ENCODE results near the gene POP4.

The POP4 gene

DNA sequence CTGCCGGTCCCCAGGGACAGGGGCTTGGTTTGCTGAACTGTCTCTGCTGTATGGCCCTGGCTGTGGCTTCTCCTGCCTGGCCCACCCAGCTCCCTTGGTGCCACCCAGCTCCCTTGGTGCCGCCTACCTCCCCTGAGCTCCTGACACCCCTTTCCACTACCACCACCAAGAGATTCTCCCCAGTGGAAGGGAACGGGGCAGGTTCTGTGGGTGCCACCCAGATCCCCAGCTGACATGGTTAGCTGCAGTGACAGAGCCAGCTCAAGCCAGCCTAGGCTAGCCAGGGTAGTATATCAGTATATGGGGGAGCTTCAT lies 28.5 kb upstream of the POP4 start:
- no peak for DNase-seq

DNA sequence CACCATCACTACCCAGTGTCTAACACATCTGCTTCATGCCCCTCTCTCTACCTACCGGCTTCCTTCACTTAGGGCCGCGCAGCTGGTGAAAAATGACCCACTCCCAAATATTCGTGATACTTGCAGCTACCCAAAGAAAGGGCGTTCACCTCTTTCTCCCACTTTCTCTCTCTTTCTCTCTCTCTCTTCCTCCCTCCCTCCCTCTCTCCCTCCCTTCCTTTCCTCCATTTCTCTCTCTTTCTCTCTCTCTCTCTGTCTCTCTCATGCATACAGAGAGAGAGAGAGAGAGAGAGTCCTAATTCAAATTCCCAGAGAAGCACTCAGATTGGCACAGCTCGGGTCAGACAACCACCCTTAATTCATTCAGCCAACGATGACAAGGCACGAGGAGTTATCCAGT lies 27.7 kb upstream of the POP4 start:
- DNase-seq: no peak

DNA sequence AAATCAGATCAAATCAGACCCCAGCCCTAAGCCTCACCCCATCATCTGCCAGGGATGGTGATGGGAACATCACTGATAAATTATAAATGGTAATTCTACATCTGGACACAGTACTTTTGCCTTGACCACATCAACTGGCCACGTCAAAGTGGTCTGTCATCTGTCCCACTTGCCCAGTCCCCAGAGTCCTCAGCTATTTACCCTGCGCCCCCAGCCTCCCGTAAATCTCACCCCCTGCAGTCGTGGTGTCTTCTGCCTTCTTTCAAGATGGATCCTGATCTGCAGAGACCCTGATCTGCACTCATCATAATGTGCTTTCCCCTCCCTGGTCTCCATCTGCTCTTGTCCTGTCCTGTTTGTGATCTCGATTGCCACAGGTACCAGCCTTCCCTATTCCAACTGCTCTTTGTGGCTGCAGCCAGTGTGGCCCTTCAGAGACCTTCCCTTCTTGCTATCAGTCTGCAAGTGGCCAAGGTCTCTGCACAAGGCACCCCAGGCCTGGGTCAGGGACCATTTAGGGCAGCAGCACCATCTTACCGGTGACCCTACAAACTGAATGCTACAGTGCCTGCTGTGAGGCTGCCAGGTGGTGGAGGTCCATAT lies 26.7 kb upstream of the POP4 start:
- no peak for DNase-seq

DNA sequence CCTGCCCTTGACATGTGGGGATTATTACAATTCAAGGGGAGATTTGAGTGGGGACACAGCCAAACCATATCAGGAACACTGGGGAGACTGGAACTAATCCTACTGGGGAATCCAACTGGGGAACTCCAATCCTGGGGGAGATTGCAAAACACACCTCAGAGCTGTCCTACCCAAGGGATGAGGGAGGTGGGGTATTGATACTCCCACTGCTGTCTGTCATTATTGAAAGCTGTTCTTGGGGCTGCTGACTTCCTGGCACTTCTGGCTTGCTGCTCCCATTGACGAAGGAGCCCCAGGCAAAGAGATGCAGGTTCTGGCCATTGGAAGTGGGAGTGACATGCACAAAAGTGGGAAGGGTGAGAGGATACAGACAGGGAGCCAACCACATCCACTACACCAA lies 24.7 kb upstream of the POP4 start:
- no peak for DNase-seq

DNA sequence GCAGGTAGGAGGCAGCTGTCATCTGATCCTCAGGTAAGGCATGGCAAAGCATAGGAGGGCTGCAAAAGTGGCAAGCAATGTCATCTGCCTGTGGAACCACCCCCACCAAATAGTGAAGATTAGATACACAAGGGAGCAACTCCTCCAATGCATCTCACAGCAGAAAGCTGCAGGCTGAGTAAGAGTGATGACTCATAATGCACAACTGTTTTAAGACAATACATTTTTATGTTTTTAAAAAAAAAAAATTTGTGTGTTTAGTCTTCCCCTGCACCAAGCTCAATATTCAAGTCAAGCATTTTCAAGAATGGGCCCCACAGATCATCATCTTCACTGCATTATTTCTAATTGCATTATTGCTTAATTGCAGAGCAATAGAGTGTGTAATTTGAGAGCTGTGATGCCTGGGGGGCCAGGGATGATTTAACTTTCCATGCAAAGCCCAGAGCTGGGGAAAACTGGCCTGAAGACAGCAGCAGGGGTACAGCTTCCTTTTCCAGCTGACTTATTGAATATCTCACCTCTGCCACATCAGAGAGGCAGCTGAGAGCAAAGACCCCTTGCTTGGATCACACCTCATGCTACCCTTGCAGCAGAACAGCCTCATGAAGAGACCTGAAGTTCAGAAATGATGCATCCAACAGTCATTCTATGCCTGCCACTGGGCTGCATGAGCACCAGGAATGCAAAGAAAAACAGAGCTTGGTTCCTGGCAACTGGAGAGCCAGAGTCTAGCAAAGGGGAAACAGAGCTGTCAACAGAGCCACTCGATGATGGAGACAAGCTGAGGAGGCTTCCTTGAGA lies 22.7 kb upstream of the POP4 start:
- no peak for DNase-seq

DNA sequence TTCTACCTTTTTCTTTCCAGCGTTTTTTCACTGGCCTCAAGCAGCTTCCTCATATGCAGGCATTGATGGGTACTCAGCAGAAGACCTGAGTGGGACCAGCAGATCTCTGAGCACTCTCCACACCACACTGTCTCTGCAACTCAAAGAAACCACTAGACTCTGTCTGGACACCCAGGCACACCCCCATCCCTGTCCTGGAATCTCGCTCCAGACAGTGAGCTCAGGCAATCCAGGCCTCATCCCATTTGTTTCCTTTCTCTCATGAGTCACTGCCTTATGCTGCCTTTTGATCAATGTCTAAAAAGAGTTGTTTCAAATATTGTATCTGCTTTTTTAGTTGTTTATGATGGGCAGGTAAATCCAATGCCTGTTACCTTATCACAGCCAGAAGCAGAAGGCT lies 19.7 kb upstream of the POP4 start:
- no peak for DNase-seq

DNA sequence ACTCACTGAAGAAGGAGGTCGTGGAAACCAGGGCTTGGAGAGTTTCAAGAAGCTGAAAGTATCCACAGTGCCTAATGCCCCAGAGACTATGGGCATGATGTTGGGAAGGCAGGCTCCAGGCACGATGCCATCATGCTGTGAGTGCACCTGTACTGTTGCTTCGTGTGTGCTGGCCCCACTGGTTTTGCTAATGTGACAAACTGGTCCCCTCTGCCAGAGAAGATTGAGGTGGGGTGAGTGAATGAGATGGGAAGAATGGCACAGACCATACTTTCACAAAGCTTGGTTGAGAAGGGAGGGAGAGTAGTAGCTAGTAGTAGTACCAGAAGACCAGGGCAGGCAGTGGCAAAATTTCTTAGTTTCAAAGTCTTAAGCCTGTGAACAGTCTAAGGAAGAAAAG lies 19.0 kb upstream of the POP4 start:
- DNase-seq: no peak

DNA sequence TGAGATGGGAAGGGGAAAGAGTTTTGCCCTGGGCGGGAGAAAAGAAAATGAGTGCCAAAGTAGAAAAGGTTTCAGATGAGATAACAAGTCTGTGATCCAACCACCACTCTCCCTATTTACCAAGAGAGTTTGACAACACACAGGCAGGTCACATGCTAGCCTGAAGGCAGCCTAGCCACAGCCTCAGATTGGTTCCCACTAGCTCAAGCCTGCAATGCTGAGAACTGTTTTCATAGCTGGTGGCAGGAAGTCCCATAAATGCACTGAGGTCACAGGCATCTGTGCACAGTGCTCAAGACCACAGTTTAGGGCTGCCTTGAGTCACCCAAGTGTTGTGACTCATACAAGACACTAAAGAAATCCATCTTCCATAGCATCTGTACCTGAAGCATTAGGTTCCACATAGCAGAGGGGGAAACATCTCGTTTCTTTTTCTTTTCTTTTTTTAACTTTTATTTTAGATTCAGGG lies 18.5 kb upstream of the POP4 start:
- DNase-seq: peak; percentile 27

DNA sequence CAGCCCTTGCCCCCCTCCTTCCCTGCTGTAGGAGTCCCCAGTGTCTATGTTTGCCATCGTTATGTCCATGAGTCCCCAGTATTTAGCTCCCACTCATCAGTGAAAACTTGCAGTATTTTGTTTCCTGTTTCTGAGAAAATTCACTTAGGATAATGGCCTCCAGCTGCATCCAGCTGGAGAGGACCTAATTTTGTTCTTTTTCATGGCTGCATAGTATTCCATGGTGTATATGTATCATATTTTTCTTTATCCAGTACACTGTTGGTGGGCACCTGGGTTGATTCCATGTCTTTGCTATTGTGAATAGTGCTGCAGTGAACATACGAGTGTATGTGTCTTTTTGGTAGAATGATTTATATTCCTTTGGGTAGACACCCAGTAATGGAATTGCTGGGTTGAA lies 18.0 kb upstream of the POP4 start:
- no peak for DNase-seq

DNA sequence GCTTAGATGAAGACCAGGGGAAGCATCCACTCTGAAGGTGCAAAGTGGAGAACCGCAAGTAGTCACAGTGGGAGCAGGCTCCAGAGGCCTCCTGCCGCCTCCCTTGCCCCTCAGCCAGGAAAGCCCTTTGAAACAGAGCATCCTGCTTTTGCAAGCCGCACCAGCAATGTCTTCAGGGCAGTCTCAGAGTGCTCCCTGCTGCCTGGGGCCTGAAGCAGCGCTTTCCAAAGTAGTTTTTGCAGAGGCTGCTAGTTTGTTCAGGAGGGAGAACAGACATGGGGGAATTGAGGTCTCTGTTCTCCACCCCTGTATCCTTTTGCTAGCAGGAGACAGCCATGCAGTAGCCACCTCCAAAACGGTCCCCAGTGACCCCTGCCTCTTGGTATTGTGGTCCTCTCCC lies 15.8 kb upstream of the POP4 start:
- DNase-seq: no peak

DNA sequence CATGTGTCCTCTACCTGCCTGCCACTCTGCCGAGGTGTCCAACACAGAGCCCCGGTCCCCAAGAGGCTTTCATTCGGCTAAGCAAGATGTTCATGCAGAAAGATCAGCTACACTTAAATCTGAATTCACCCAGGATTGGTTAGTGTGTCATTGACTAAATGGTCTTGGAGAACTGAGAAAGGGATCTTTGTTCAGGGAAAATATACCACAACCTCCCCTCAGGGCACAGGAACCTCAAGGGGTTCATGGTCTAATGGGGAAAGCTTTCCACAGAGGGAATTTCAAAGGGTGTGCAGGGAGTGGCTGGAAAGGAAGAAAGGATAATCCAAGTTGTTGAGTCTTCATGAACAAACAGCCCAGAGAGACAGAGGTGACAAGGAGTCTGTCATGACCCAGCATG lies 14.4 kb upstream of the POP4 start:
- no peak for DNase-seq

DNA sequence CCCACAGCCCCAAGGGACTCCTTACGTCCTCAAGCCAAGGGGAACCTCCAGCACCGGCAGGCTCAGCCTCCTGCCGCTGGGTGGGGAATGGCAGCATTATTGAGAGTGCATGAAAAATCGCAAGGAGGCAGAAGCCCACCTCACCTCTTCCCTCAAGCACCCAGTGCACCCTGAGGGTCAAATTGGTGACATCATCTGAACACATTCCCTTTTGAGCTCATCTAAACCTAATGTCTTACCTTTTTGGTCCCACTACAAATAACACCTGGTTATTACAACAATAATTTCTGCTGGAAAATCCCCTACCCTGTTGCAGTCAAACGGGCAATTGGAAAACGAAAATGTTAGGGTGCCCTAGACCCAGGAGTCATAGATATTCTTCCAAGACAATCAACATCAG lies 12.2 kb upstream of the POP4 start:
- no peak for DNase-seq

DNA sequence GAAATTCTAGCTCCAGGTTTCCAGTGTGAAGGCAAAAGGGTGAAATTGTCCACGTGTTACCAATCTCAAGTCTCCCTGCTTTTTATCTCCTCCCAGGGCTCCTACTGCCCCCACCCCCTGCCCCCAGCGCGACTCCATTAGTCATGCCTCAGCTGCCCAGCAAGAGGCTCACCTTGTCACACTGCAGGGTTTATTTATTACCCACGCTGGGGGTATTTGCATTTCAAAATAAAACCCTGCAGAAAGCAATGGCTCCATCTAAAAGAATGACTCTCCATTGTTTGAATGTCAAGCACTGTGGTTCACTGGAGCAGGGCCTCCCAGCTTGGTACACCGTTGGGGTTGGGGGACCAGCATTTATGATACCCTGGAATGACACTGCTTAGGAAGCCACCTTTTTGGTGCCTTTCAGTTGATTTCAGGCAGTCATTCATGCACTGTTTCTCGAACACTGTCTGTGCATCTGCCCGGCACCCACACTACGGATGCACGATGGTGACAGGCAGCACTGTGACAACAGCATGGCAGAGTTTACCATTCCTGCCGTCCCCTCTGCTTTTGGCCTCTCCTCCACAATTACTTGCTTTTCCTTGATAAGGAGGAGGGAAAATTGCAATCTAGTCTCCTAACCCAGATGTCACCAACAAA lies 9.9 kb upstream of the POP4 start:
- no peak for DNase-seq

DNA sequence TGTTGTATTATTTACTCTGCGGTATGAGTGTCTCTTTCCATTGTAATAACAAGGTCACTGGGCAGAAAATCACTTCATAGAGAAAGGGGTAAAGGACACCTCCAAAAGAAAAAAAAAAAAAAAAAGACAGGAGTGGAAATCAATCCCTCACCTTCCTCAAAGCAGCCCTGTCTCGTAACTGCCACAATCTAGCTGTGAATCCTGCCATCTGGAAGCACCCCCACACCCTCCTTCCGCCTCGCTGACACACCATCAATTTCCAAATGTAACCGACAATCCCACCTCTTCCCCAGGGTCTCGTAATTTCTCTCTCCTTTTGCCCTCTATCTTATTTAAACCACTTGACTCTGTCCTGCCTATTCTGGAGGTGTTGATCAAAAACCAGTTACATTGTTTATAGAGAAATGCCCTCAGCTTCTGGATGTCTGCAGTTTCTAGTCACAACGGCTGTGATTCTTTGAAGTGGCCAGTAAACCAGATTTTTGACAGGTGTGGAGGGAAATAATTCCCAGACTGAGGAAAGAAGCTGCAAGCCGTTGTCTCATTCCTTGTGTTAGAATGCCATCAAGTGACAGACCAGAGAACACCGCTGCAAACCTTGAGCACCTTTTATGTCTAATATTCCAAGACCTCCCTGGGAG lies 9.1 kb upstream of the POP4 start:
- no peak for DNase-seq

DNA sequence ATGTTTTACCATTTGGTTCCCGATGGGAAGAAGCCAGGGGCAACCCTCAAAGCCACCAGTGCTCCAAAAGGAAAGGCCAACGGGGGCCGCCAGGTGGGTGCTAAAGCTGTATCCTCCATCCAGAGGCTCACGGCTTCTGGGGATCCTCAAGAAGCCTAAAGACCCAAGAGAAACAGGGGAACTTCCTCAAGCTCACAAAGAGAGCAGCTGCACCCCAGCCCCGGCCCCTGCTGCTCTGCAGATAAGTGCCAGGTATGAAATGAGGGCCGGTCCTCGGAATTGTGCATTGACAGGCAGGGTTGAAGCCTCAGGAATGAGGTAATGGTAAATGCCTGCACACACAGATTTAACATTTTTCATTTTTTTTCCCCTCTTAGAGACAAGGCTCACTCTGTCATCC lies 8.0 kb upstream of the POP4 start:
- no peak for DNase-seq

DNA sequence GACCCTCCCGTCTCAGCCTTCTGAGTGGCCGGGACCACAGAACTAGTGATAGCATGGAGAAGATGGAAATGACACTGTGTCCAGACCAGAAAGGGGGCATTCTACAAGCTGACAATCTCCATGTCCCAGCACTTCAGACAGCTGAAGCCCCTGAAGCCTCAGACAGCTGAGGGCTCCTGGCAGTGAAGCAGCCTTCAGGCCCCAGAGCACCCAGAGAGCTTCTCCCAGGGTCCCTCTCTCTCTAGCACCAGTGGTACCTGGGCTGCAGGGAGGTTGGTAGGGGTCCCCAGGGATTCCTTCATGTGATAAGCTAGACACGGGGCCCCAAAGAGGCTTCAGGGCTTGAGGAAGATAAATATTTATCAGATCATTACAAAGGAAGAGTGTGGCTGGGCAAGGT lies 7.6 kb upstream of the POP4 start:
- no peak for DNase-seq

DNA sequence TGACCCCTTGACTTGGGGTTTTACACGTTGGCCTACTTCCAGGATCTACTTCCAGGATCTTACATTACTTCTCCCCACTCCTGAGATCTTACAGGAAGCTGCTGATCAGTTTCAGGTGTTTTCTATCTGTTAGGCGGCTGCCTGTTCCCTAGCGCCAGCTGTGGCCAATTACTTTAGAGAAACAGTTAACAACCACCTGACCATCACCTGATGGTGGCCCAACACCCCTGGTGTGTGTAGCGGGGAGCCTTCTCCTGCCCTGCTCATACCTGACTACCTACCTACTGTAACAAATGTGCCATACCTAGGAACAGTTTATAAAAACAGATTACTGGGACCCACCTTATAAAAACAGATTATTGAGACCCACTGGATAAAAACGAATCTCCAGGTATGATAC lies 2.8 kb upstream of the POP4 start:
- DNase-seq: no peak

DNA sequence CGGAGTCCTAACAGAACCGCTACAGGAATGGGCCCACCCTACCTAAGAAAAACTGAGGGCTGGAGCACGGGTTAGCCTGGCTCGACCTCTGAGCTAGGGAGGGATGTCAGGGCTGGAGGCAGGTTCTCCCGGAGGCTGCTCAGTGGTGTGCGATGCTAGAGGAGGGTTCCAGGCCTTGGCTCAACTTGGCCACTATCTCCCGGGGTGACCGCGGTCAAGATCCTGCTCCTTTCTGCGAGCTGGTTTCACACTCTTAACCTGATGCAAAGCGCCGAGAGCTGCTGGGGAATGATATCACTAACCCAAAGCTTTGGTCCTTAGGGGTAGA lies 301 bp downstream of the POP4 start:
- no peak for DNase-seq

DNA sequence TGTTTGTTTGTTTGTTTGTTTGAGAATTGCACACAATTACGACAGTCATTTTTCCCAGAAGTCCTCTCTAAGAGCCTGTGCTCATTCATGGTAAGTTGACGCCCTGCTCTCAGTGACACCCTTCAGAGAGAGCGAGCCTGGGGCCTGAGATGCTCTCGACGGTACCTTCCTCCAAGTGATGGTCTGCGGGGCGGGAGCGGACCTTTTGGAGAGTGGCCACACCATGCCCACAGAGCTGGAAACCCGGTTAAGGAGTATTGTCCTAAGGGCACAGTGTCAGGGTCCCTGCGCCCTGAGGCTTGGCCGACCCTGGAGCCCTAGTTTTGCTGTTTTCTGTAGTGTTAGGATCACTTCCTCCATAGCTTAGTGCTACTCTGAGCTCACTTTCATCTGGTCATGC lies 3.6 kb downstream of the POP4 start:
- DNase-seq: no peak

DNA sequence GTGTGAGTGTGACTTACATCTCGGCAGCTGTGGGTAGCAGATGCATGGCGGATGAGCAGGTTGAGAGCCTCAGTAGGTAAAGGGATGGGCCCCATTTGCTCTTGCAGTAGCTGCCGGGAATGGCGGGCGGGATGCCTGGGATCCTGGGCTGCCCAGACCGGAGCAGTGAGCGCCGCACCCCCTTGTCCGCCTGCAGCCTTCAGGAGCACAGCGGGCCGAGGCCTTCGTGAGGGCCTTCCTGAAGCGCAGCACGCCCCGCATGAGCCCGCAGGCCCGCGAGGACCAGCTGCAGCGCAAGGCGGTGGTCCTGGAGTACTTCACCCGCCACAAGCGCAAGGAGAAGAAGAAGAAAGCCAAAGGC lies 4.1 kb downstream of the POP4 start:
- no peak for DNase-seq

DNA sequence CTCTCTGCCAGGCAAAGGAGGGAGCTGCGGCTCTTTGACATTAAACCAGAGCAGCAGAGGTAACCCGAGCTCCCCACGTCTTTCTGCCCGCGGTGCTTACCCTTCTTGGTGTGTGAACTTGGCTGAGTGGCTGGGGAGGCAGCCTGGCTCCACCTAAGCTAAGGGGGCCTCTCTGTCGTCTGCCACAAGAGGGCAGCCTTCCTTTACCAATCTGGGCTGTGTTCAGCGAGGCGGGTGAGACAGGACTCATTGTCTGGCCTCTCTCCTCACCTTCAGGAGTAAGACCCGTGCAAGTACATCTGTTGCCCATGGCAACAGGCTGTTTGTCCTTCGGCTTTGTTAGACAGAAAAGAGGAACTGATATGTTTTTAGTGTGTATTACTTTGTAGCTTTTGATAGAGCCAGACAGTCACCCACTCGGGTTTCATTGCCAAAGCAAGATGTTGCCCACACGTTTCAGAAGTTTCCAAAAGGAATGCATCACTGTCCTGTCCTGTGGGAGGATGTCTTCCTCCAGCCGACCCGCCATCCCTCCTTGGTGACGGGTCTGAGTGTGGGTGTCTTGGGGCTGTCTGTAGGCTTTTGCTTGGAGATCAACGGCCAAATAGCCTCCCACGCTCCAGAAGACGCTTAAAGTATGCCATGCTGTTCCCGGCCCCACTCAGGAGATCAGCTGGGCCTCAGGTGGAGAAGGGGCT lies 4.6 kb downstream of the POP4 start:
- DNase-seq: peak; percentile 83

DNA sequence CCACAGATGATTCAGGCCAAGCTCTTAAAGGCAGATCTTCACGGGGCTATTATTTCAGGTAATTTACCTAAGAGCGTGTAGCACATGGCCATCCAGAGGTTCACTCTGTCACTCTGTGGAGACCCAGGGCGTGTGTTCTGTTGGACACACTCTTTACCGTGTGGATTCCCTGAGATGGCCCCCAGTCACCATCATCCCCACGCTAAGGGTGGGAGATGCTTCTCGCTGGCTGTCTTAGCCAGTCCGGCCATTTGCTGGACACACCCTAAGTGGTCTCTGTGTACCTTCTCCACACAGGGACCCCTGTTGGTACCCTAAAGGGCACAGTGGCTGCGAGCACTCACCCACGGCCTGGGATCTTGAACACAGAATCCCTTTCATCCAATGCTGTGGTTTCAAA lies 6.0 kb downstream of the POP4 start:
- no peak for DNase-seq

DNA sequence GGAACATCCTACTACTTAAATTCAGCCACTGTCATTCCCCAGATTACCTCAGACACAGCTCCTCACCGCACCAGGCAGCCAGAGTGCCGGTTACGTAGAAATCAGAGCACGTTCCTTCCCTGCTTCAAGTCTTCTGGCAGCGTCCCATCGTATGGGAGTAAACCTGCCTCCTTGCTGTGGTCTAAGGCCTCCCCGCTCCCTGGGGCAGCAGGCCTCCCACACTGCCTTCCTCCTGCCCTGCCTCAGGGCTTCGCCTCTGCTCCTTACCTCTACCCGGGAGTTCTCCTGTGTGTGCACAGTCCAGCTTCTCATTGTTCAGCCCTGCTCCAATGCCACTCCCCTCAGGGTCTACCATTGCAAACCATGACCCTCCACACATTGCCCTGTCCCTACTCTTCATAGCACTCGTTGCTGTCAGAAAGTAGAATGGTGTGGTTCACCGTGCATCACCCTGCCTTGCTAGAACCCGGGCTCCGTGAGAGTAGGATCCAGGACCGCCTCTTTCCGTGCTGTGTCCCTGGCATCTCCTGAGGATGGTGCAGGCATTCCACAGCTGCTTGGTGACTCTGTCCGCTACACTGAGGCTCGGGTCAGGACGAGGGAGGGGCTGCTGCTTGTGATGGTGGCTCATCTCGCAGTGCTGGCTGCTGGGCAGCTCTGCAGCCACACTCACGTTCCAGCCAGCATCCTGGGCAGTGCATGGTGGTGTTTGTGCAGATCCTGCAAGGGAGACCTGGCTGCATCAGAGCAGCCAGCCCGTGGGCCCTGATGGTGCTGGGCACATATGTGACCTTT lies 6.9 kb downstream of the POP4 start:
- no peak for DNase-seq

Data from activated T-cell treated with anti-CD3 and anti-CD28 coated beads, Interleukin-2, amount 50 U/mL, for 1 hour (primary cell).